GM08714 (cell line): ENCODE results near the gene EIF4H.
A peak's percentile ranks its signal among the peaks of the same experiment; 100 is the strongest.
"Not testable (repeated sequence)": the region's sequence is repeated elsewhere in the genome, so short reads cannot be mapped to it uniquely, and the experiment has no call there.

Source experiments
- H3K4me3 ChIP-seq: fragments of 200-500 bp; sonication (Bioruptor generic); 2 replicates; pipeline ENCODE4 v1.5.1; 2014; ENCODE audit warnings: mild to moderate bottlenecking, low read length, inconsistent platforms
- ZNF274 ChIP-seq: IDR thresholded peaks from 2 replicates; pipeline ENCODE4 v1.6.1; 2012; ENCODE audit warnings: mild to moderate bottlenecking, low read depth, low read length

EIF4H gene

DNA sequence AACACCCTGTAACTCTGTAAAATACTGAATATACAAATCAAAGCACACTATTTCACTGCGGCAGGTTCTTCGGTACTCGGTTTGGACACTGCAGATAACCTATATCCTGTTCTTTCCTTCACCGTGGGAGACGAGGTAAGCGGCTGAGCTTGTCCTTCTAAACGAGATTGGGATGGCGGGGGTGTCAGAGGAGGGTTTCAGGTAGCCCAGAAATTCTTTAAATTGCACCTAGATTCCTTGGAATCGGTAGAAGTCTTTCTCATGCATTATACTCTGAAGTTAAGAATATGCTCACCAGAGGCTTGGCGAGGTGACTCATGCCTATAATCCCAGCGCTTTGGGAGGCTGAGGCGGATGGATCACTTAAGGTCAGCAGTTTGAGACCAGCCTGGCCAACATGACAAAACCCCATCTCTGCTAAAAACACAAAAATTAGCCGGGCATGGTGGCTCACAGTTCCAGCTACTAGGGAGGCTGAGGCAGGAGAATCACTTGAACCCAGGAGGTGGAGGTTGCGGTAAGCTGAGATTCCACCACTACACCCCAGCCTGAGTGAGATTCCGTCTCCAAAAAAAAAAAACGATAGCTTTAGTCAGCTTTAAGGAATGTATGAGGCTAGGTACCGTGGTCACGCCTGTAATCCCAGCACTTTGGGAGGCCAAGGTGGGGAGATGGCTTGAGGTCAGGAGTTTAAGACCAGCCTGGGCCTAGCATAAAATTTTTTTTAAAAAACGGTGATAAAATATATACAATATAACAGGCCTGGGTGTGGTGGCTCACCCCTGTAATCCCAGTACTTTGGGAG lies 25.6 kb downstream of the EIF4H start:
- no peak for TF ChIP-seq ZNF274
- H3K4me3 ChIP-seq = no peak overlapping the region

DNA sequence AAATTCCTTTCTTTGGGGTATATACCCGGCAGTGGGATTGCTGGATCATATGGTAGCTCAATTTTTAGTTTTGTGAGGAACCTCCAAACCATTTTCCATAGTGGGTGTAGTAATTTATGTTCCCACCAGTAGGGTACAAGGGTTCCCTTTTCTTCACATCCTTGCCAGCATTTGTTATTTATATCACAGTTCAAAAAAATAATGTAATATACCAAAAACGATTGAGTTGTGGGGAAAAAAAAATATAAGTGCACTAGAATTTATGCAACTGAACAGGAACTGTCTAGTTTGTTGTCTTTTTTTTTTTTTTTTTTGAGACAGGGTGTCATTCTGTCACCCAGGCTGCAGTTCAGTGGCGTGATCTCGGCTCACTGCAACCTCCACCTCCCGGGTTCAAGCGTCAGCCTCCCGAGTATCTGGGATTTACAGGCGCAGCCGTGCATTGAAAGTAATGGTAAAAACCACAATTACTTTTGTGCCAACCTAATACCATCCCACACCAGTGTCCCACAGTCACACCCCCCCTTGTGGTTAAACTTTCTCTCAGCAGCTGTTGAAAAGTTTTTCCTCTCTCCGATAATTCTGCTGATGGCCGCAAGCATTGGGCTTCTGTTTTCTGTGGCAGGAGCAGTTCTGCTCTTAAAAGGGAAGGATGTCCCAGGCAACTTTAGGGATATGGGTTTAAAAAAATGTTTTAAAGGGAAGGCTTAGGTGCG lies 28.8 kb downstream of the EIF4H start:
- no peak overlapping the region for H3K4me3 ChIP-seq
- TF ChIP-seq ZNF274 = no peak

DNA sequence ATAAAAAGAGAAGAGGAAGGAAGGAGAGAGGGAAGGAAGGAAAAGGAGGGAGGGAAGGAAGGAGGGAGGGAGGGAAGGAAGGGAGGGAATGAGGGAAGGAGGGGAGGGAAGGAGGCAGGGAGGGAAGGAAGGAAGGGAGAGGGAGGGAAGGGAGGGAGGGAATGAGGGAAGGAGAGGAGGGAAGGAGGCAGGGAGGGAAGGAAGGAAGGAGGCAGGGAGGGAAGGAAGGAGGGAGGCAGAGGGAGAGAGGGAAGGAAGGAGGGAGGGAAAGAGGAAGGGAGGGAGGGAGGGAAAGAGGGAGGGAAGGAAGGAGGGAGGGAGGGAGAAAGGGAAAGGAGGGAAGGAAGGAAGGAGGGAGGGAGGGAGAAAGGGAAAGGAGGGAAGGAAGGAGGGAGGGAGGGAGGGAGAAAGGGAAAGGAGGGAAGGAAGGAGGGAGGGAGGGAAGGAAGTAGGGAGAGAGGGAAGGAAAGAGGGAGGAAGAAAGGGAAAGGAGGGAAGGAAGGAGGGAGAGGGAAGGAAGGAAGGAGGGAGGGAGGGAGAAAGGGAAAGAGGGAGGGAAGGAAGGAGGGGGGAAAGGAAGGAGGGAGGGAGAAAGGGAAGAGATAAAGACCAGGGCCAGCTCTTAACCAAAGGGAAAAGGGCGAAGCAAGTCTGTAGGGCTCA lies 29.9 kb downstream of the EIF4H start:
- TF ChIP-seq ZNF274 = no peak
- no peak overlapping the region for H3K4me3 ChIP-seq

DNA sequence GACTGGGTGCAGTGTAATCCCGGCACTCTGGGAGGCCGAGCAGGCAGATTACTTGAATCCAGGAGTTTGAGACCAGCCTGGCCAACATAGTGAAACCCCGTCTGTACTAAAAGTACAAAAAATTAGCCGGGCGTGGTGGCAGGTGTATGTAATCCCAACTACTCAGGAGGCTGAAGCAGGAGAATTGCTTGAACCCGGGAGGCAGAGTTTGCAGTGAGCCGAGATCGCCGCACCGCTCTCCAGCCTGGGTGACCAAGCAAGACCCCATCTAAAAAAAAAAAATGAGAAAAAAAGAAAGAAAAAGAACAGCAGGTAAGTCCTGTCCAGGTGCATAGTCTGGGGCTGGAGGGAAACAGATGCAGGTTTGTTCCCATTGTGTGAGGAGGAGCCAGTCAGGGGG lies 31.9 kb downstream of the EIF4H start:
- H3K4me3 ChIP-seq = not testable (repeated sequence)

DNA sequence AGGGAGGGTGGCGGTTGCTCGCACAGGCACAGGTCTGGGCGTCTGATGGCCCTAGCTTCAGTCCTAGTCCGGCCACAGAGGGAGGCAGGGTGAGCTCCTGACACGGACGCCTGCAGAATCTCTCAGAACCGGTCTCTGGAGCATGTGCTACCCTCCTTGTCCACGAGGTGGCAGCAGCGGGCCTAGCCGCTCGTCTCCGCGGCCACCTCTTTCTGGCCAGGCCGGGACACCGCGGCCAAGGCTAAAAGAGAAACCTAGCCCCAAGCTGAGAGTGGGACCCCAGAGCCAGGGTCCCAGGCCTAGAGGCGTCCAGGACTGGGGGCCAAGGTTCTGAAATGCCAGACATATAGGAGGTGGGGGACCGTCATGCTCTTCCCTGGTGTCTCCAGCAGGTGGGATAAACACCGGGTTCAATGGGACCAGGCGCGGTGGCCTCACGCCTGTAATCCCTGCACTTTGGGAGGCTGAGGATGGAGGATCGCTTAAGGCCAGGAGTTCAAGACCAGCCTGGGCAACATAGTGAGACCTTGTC lies 32.5 kb downstream of the EIF4H start:
- TF ChIP-seq ZNF274 = no peak
- H3K4me3 ChIP-seq = no peak overlapping the region

DNA sequence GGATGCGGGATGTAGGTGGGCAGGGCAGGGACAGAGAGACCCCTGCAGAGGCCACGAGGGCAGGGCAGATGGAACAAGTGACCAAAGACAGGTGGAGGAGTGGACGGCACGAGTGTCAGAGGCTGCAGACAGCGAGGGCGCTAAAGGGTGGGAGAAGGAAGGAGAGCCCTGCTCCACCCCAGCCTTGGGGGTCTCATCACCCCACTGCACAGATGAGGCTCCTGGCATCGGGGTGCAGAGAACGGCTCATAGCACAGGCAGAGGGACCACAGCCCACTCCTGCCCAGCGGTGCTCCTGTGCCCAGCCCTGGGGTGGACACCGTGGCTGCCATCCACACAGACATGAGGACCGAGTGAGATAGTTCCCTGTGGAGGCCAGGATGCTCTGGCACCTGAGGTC lies 33.4 kb downstream of the EIF4H start:
- TF ChIP-seq ZNF274 = no peak
- H3K4me3 ChIP-seq = no peak overlapping the region

DNA sequence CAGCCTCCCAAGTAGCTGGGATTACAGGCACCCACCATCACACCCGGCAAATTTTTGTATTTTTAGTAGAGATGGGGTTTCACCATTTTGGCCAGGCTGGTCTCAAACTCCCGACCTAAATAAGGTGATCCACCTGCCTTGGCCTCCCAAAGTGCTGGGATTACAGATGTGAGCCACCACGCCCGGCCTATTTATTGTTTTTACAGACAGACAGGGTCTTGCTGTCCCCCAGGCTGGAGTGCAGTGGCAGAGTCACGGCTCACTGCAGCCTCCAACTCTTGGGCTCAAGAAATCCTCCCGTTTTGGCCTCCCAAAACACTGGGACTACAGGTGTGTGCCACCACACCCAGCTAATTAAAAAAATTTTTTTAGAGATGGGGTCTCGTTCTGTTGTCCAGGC lies 34.1 kb downstream of the EIF4H start:
- not testable (repeated sequence) for H3K4me3 ChIP-seq

DNA sequence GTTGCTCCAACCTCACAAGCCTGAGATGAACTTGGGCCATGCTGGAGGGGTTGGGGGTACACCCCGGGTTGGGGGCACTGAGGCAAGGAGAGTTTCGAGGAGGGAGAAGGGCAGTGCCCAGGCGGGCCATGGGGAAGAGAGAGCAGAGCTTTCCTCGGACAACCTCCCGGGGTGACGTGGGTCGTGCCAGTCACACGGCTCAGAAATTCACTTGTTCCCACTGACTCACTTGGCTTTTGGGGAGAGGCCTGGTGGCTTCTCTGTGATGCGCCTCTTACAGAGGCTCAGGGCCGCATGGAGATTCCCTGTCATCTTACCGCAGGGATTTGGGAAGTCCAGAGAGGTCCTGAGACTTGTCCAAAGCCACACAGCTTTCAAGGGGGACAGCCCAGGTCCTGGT lies 38.5 kb downstream of the EIF4H start:
- peak overlapping the region; percentile 79; the same call in 1 of the 2 replicates for H3K4me3 ChIP-seq
- TF ChIP-seq ZNF274 = no peak

DNA sequence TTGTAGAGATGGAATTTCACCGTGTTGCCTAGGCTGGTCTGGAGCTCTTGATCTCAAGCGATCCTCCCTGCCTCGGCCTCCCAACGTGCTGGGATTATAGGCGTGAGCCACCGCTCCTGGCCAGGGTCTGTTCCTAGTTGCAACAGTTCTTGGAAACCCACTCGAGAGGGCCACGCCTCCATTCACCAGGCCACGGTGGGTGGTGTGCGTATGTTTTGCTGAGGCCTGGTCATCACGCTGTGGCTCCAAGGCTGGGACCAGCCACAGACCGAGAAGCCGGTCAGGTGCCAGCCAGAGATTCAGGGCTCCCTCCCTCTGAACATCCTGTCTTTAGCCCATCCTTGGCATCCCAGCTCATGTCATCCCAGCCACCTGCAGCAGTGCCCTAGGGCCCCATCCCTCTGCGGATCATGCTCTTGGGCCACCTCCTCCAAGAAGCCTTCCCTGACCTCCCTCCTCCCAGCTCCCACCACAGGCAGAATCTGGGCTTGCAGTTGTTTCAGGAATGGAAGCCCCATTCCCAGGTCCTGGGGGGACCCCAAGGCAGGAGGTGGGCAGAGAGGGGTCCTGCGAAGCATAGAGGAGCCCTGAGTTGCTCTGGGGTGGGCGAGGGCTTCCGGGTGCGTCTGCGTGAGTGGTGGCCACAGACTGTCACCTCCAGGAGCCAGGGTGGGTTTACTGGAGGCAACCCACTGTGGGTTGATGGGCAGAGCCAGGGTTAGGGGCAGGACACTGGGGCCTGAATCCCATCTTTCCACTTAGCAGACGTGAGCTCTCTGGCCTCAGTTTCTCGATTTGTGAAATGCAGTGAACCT lies 40.9 kb downstream of the EIF4H start:
- no peak overlapping the region; the same call in 1 of the 2 replicates for H3K4me3 ChIP-seq
- no peak for TF ChIP-seq ZNF274

DNA sequence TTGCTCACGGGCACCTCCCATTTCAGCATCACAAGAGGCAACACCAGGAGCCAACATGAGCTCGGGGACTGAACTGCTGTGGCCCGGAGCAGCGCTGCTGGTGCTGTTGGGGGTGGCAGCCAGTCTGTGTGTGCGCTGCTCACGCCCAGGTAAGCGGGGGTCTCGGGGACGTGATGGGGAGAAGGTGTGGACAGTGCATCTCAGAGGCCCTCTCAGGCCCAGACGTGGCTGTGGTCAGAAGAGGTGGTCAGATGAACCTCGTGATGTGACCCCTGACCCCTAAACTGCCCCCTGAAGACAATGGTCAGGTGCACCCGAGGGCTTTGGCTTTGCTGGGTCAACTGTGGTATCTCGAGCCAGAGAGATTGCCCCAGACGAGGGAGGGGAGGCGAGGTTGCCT lies 41.8 kb downstream of the EIF4H start:
- no peak for TF ChIP-seq ZNF274
- H3K4me3 ChIP-seq = no peak overlapping the region; the same call in 1 of the 2 replicates

DNA sequence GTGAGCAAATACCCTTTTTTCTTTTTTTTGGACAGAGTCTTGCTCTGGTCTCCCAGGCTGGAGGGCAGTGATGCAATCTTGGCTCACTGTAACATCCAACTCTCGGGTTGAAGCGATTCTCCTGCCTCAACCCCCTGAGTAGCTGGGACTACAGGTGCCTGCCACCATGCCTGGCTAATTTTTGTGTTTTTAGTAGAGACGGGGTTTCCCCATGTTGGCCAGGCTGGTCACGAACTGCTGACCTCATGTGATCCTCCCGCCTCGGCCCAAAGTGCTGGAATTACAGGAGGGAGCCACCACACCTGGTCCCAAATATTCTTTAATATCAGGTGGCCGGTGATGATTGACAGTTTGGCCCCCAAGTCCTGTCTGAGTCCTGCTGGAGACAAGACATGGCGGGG lies 42.2 kb downstream of the EIF4H start:
- no peak for TF ChIP-seq ZNF274
- H3K4me3 ChIP-seq = no peak overlapping the region; the same call in 1 of the 2 replicates

DNA sequence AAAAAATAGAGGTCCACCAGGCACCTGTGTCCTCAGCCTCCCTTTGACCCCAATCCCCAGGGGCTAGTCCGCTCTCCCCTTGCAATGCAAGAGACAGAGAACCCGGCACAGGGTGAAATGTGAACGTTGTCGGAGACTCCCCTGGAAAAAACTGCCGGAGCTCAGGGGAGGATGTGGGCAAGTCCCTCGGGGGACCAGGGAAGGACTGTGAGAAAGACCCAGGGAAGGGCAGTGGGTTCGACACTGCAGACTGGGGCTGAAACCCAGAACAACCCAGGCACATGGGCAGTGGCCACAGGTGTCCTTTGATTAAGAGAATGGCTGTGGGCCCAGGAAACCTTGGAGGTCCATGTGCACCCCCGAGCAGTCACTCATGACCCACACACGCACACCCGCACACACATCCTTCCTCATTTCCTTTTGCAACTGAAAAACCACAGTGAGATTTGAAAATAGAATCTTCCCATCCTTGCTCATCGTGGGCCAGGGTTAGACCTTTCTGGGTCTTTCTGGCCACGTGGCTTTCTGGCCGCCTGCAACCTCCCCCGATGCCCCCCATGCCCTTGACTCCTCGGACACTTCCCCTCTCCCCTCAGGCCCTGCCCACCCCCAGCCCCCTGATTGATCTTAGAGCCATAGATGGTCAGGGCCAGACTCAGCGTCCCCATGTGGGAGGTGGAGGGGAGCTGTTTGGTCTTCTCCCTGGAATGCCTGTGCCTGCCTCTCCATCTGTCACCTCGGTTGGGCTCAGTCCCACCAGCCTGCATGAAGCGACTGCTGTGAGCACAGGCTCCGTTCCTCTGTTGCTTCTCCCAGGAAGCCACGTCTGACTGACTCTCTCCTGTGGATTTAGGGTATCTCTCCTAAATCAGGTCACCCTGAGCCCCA lies 43.5 kb downstream of the EIF4H start:
- no peak overlapping the region; the same call in 1 of the 2 replicates for H3K4me3 ChIP-seq
- no peak for TF ChIP-seq ZNF274

DNA sequence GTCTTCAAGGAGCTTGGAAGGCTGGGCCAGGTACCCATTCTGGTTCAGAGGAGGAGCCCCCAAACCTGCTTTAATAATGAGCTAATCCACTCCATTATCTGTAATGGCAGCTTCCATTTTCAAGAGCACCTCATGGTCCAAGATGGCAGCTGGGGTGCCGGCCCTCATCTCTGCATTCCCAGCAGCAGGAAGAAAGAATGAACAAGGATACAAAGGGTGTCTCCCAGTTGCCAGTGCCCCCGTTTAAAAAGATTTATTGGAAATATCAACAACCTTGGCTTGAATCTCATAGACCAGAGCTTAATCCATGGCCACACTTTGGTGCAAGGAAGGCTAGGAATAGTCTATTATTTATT lies 44.2 kb downstream of the EIF4H start:
- no peak for TF ChIP-seq ZNF274
- no peak overlapping the region for H3K4me3 ChIP-seq
